RKO (cell line): ENCODE results near the gene ZP2.
"Not testable (repeated sequence)": the region's sequence is repeated elsewhere in the genome, so short reads cannot be mapped to it uniquely, and the experiment has no call there.

Source experiments
- DNase-seq: peaks from one replicate; pipeline ENCODE4 v3.0.0-alpha.2; 2016; ENCODE audit warnings: low spot score

Gene ZP2

GRCh38 chr16:21170116-21170515, 41.3 kb downstream of the ZP2 start:
- DNase-seq: not testable (repeated sequence)

GRCh38 chr16:21169249-21169981, 42.0 kb downstream of the ZP2 start:
- no peak for DNase-seq

GRCh38 chr16:21167929-21168602, 43.3 kb downstream of the ZP2 start:
- DNase-seq: no peak

DNA sequence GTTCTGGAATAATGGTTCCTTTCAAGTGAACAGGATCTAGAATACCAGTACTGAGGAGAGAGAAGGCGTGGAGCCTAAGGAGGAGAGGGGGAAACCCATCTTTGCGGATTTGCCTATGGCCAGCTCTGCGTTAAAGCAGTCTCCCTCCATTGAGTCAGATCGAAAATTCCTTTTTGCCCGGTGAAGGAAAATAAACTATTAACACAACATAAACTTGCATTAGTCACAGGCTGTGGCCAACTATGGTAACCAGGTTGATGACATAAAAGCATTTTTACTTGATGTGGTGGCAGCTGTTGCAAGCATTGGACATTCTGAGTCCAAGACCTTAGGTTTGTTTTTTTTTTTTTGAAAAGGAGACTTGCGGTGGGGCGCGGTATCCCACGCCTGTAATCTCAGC, 44.0 kb downstream of the ZP2 start:
- DNase-seq: peak; percentile 69

GRCh38 chr16:21166561-21166961, 44.8 kb downstream of the ZP2 start:
- DNase-seq: peak; percentile 34

DNA sequence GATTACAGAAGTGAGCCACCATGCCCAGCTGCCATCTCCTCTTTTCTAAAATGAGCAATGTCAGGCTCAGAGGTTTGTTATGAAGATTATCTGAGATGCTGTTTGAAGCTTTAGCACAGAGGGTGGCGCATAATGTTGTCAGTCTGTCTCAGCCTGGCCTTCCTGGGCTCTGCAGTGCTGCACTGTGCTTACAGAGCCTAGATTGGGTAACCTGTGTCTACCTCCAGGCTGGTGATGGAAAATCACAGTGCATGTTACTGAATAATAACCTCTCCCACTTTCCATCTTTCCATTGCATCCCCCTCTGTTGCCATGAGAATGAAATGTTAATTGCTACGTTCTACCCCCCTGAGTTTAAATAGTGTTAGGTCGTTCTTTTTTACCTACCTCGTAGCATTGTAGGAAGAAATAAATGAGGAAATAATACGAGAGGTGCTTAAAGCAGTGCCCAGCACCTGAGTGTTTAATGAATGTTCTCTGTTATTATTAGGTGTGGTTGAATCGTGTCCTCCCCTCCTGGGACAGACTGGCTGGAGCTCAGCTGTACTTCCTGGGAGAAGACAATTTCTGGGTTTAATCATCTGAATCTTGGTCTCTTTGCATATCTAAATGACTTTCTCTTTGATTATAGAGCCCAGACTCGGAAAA, 46.7 kb downstream of the ZP2 start:
- DNase-seq: no peak

DNA sequence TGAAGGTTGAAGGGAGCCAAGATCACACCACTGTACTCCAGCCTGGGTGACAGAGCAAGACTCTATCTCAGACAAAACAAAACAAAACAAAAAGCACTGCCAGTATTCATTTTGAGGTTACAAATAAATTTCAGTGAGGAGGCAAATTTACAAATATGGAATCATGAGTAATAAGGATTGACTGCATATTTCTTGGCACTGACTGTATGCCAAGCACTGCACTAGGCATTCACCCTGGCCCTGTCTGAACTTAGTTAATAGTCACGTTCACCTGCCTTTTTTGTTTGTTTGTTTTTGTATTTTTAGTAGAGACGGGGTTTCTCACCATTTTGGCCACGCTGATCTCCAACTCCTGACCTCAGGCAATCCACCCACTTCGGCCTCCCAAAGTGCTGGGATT, 47.8 kb downstream of the ZP2 start:
- no peak for DNase-seq

GRCh38 chr16:21162661-21163151, 48.7 kb downstream of the ZP2 start:
- DNase-seq: no peak

- no peak for DNase-seq
Measured at GRCh38 chr16:21161211-21161610, 50.2 kb downstream of the ZP2 start.

DNA sequence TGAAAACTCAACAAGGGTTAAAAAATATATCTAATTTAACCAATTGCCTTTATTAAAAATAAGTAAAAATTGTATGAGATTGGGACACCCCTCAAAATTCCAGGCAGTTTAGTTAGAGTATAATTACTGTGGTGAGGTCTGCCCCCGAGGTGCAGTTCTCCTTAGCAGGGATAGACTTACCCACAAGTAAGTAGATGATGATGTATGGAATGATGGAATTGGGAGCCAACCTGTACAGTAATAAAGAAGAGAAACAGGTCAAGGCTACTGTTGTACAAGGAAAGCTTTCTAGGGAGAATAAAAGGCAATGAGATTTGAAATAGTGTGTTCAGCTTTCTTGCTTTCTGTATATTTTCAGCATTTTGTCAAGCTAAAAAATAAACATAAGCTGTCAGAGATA, 51.1 kb downstream of the ZP2 start:
- peak; percentile 53 for DNase-seq

GRCh38 chr16:21159281-21159951, 52.0 kb downstream of the ZP2 start:
- DNase-seq: peak; percentile 25

DNA sequence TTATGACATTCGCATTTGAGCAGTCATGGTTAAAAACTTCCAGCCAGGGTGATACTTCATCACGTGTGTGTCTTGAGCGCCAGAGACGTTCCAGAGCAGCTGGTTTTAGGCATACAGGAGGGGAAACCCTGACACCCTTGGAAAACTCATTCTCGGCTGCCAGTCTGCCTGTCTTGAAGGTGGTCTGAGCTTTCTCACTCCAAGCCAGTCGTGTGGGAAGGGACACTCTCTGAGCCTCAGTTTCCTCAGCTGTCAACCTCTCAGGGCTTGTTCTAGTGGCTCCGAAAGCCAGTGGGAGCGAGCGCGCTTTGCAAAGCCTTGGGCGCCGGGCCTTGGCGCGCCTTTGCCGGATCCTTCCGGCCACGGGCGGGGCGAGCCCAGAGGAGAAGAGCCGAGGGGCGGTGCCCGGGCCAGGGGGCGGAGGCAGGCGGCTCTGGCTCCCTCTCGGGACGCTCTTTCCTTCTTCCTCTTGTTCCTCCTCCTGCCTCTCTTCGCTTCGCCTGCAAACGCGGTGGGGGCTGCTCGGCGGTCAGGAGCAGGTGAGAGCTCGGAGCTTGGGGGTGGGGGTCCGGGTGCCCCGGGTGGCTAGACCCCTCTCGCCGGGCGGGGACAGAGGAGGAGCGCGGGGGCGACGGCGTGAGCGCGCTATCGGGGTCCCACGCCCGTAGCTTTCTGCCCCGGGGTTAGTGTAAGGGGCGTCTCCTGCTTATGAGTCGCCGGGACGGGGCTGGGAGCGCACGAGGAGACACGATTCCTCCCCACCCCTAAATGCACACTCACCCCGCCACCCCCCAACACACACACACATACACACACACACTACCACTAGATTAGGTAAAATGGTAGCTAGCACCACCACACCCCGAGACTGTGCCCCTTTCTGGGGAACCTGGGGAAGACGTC, 52.9 kb downstream of the ZP2 start, which contains the start of gene LDAF1:
TSS of gene LDAF1 (plus strand) at position 467 of the 903 bp plus-strand sequence. CDS start 2,509 bp downstream, outside the sequence.
- DNase-seq: peak; percentile 84

DNA sequence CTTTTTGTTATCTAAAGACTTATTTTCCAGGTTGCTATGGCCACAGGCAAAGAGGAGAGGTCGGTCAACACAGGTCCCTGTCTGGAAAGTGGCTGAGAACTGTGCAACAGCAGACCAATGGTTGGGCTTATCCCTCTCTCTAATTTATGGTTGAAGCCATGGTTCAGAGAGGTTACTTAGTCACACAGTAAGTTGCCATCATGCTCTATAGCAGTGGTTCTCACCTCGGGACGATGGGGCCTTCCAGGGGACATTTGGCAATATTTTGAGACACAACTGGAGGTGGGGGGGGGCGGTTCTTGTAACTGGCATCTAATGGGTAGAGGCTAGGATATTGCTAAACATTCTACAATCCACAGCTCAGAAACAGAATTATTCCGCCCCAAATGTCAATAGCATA, 53.7 kb downstream of the ZP2 start:
- DNase-seq: no peak

GRCh38 chr16:21156767-21157467, 54.5 kb downstream of the ZP2 start:
- DNase-seq: peak; percentile 83

DNA sequence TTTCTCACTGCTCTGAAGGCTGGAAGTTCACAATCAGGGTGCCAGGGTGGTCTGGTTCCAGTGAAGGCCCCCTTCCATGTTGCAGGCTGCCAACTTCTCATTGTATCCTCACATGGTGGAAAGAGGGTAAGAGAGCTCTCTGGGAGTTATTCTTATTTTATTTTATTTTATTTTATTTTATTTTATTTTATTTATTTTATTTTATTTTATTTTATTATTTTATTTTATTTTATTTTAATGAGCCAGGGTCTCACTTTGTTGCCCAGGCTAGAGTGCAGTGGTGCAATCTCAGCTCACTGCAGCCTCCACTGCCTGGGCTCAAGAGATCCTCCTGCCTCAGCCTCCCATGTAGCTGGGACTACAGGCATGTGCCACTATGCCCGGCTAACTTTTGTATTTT, 55.4 kb downstream of the ZP2 start:
- not testable (repeated sequence) for DNase-seq

DNA sequence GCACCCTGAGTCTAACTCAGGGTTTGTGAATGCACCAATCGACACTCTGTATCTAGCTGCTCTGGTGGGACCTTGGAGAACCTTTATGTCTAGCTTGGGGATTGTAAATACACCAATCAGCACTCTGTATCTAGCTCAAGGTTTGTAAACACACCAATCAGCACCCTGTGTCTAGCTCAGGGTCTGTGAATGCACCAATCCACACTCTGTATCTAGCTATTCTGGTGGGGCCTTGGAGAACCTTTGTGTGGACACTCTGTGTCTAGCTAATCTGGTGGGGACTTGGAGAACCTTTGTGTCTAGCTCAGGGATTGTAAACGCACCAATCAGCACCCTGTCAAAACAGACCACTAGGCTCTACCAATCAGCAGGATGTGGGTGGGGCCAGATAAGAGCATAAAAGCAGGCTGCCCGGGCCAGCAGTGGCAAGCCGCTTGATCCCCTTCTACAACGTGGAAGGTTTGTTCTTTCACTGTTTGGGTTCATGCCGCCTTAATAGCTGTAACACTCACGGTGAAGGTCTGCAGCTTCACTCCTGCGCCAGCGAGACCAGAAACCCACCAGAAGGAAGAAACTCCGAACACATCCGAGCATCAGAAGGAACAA, 58.1 kb downstream of the ZP2 start:
- DNase-seq: not testable (repeated sequence)

DNA sequence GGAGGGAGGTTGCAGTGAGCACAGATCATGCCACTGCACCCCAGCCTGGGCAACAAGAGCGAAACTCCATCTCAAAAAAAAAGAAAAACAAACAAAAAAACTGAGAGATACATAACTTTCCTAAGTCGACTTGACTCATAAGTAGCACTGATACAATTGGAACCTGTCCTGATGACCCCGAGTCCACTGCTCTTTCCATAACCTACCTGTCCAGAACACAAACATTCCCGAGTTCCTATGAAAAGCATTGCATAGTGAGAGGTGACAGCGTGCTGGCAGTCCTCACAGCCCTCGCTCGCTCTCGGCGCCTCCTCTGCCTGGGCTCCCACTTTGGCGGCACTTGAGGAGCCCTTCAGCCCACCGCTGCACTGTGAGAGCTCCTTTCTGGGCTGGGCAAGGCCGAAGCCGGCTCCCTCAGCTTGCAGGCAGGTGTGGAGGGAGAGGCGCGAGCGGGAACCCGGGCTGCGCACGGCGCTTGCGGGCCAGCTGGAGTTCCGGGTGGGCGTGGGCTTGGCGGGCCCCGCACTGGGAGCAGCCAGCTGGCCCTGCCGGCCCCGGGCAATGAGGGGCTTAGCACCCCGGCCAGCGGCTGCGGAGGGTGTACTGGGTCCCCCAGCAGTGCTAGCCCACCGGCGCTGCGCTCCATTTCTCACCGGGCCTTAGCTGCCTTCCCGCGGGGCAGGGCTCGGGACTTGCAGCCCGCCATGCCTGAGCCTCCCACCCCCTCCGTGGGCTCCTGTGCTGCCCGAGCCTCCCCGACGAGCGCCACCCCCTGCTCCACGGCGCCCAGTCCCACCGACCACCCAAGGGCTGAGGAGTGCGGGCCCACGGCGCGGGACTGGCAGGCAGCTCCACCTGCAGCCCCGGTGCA, 59.0 kb downstream of the ZP2 start:
- not testable (repeated sequence) for DNase-seq

GRCh38 chr16:21150375-21151001, 60.9 kb downstream of the ZP2 start, which contains the start of gene DNAH3:
TSS of gene DNAH3 (minus strand) at chr16:21150846. CDS start at chr16:21150319, 527 bp downstream.
- DNase-seq: no peak
